GM23338 (cell line): ENCODE data around the gene SOAT2.

Experiments used
- CREB1 ChIP-seq: fragments of 250-450 bp; sonication (Bioruptor Pico); IDR thresholded peaks from 2 replicates; pipeline ENCODE4 v1.5.0; 2020; ENCODE audit warnings: low read depth, mild to moderate bottlenecking, moderate library complexity
- CTCF ChIP-seq, 2 experiments: fragments of 200-600 bp in 1 of 2; sonication (generic) in 1 of 2; conservative IDR thresholded peaks; 2 replicates each; pipeline versions ENCODE4 v1.5.1 to v1.6.1; 2016 to 2017; ENCODE audit warnings: antibody characterized with exemption in 2 of 2, low read depth in 2 of 2, mild to moderate bottlenecking in 2 of 2, moderate library complexity in 1 of 2
- ETS1 ChIP-seq: IDR thresholded peaks from 2 replicates; pipeline ENCODE4 v1.6.1; 2016; ENCODE audit warnings: antibody characterized with exemption
- EZH2 ChIP-seq: fragments of 200-600 bp; sonication (generic); IDR thresholded peaks from one replicate; pipeline ENCODE4 v1.8.0; 2017; ENCODE audit warnings: antibody characterized with exemption, mild to moderate bottlenecking, low read depth; ENCODE audit not compliant: unreplicated experiment
- EZH2phosphoT487 ChIP-seq: fragments of 200-600 bp; sonication (generic); IDR thresholded peaks from one replicate; pipeline ENCODE4 v1.8.1; 2018; ENCODE audit warnings: antibody characterized with exemption; ENCODE audit not compliant: unreplicated experiment
- JUNB ChIP-seq: IDR thresholded peaks from one replicate; pipeline ENCODE4 v1.6.1; 2016; ENCODE audit warnings: antibody characterized with exemption; ENCODE audit not compliant: unreplicated experiment
- NANOG ChIP-seq: IDR thresholded peaks from 2 replicates; pipeline ENCODE4 v1.6.1; 2016; ENCODE audit warnings: antibody characterized with exemption, borderline replicate concordance
- POLR2AphosphoS5 ChIP-seq: IDR thresholded peaks from 2 replicates; pipeline ENCODE4 v1.6.1; 2016; ENCODE audit warnings: antibody characterized with exemption, low read depth
- REST ChIP-seq: IDR thresholded peaks from one replicate; pipeline ENCODE4 v1.6.1; 2018; ENCODE audit warnings: antibody characterized with exemption; ENCODE audit not compliant: unreplicated experiment
- ZNF462 ChIP-seq: fragments of 250-450 bp; sonication (Bioruptor Pico); IDR thresholded peaks from 2 replicates; pipeline ENCODE4 v1.5.0; 2020; ENCODE audit warnings: mild to moderate bottlenecking, moderate library complexity

- TF ChIP-seq CTCF (conservative IDR thresholded peaks at IDR 0.05; ENCODE audit: low read depth in 2 of 2) (peak; percentile 60 to 82), POLR2AphosphoS5 (no peak), EZH2phosphoT487 (no peak), EZH2 (no peak), REST (no peak), CREB1 (no peak), JUNB (no peak), ETS1 (no peak), ZNF462 (CRISPR knock-in tag) (no peak), NANOG (no peak)
Measured at GRCh38 chr12:53061404-53062010, 41.8 kb upstream of the SOAT2 start.
